Activated gamma-delta T cell (primary cell): ENCODE measurements around the gene LASP1NB.
"Not testable (repeated sequence)": the region's sequence is repeated elsewhere in the genome, so short reads cannot be mapped to it uniquely, and the experiment has no call there.

Source experiments
- DNase-seq: peaks from one replicate; lab custom pipeline; 2025; lab: John Stamatoyannopoulos, UW

Gene LASP1NB

GRCh38 chr17:38918129-38918913 lies 7.1 kb upstream of the LASP1NB start:
- DNase-seq, result no peak

DNA sequence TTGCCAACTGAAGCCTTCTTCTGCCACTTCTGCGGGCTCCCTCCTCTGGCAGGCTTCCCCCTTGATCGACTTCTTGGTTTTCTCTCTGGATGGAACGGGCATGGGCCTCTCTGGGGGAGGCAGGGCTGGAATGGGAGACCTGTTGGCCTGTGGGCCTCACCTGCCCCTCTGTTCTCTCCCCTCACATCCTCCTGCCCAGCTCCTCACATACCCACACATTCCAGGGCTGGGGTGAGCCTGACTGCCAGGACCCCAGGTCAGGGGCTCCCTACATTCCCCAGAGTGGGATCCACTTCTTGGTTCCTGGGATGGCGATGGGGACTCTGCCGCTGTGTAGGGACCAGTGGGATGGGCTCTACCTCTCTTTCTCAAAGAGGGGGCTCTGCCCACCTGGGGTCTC lies 6.5 kb upstream of the LASP1NB start:
- no peak for DNase-seq

DNA sequence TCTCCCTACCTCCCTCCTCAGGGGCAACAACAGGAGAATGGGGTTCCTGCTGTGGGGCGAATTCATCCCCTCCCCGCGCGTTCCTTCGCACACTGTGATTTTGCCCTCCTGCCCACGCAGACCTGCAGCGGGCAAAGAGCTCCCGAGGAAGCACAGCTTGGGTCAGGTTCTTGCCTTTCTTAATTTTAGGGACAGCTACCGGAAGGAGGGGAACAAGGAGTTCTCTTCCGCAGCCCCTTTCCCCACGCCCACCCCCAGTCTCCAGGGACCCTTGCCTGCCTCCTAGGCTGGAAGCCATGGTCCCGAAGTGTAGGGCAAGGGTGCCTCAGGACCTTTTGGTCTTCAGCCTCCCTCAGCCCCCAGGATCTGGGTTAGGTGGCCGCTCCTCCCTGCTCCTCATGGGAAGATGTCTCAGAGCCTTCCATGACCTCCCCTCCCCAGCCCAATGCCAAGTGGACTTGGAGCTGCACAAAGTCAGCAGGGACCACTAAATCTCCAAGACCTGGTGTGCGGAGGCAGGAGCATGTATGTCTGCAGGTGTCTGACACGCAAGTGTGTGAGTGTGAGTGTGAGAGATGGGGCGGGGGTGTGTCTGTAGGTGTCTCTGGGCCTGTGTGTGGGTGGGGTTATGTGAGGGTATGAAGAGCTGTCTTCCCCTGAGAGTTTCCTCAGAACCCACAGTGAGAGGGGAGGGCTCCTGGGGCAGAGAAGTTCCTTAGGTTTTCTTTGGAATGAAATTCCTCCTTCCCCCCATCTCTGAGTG lies 5.9 kb upstream of the LASP1NB start:
- no peak for DNase-seq

DNA sequence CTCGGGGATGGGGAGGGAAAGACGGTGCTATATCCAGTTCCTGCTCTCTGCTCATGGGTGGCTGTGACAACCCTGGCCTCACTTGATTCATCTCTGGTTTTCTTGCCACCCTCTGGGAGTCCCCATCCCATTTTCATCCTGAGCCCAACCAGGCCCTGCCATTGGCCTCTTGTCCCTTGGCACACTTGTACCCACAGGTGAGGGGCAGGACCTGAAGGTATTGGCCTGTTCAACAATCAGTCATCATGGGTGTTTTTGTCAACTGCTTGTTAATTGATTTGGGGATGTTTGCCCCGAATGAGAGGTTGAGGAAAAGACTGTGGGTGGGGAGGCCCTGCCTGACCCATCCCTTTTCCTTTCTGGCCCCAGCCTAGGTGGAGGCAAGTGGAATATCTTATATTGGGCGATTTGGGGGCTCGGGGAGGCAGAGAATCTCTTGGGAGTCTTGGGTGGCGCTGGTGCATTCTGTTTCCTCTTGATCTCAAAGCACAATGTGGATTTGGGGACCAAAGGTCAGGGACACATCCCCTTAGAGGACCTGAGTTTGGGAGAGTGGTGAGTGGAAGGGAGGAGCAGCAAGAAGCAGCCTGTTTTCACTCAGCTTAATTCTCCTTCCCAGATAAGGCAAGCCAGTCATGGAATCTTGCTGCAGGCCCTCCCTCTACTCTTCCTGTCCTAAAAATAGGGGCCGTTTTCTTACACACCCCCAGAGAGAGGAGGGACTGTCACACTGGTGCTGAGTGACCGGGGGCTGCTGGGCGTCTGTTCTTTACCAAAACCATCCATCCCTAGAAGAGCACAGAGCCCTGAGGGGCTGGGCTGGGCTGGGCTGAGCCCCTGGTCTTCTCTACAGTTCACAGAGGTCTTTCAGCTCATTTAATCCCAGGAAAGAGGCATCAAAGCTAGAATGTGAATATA lies 4.8 kb upstream of the LASP1NB start:
- no peak for DNase-seq

GRCh38 chr17:38921756-38922411 lies 3.5 kb upstream of the LASP1NB start:
- no peak for DNase-seq

DNA sequence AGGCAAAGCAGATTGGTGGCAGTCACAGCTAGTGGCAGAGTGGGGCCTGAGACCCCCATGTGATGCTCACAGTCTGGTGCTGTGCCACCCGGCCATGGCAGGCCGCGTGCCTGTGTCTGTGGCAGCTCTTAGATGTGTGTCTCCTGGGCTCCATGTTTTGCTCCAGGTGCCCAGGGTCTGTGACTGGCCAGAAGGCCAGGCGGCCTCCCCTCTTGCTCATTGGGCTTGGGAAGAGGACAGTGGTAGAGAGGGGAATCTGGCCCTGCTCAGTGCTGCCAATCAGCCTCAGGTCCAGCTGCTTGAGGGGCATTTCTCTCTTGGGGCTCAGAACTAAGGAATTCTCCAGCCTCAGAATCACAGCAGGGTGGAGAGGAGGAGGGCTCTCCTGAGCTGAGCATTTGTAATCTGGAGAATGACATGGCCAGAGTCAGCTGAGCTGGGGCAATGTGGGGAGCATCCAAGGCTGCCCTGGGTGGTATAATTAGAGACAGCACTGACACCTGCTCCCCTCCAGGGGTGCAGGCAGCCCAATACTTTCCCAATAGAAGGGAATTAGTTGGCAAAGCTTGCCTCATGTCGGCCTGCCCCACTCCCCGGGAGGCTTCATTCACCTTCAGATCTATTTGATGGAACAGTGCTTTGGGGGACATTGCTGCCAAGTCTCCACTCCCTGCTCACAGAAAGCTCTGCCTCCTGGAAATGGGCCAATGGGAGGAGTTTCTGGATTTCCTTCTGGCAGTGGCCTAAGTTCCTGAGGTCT lies 2.7 kb upstream of the LASP1NB start:
- no peak for DNase-seq

GRCh38 chr17:38926293-38927070 lies 1.1 kb downstream of the LASP1NB start:
- DNase-seq, result no peak

- DNase-seq, result not testable (repeated sequence)
Observed at GRCh38 chr17:38930782-38931181, 5.4 kb downstream of the LASP1NB start.

DNA sequence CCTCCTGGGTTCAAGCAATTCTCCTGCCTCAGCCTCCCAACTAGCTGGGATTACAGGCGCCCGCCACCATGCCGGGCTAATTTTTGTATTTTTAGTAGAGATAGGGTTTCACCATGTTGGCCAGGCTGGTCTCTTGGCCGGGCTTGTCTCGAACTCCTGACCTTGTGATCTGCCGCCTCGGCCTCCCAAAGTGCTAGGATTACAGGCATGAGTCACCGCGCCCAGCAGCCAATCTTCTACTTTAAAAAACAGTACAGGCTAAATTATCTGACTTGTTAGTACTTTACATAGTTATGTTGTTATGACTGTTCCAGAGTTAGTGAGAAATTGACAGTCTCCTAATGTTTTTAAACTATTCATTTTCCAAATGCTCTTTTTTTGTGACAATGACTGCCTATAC lies 8.5 kb downstream of the LASP1NB start:
- DNase-seq, result not testable (repeated sequence)

- DNase-seq, result no peak
Observed at GRCh38 chr17:38939987-38940386, 14.6 kb downstream of the LASP1NB start.

DNA sequence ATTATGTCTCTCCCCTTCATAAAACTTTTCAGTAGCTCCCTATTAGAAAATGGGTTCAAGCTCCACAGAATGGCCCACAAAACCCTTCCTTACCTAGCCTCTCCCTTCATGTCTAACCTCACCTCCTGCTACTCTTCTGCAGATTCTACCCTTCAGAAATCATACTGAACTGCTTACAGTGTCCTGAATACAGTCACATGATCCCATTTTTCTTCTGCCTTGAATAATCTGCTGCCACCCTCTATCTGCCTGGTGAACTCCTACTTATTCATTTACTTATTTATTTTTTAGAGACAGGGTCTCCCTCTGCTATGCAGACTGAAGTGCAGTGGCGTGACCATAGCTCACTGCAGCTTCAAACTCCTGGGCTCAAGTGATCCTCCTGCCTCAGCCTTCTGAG lies 15.0 kb downstream of the LASP1NB start:
- no peak for DNase-seq

GRCh38 chr17:38942696-38943334 lies 17.4 kb downstream of the LASP1NB start:
- no peak for DNase-seq

DNA sequence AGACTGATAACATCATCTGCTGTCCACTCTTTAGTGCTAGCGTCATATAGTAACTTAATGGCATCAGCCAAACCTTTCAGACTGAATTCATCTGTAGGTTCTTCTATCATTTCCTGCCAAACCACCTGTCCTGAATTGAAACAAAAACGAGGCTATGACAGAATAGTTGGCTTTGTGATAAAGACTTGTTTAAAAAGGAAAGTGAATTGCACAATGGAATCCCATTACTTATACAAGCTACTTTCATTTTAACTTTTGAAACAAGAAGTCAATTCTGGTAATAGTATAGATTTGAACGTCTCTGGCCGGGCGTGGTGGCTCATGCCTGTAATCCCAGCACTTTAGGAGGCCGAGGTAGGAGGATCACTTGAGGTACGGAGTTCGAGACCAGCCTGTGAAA lies 18.2 kb downstream of the LASP1NB start:
- DNase-seq, result no peak

DNA sequence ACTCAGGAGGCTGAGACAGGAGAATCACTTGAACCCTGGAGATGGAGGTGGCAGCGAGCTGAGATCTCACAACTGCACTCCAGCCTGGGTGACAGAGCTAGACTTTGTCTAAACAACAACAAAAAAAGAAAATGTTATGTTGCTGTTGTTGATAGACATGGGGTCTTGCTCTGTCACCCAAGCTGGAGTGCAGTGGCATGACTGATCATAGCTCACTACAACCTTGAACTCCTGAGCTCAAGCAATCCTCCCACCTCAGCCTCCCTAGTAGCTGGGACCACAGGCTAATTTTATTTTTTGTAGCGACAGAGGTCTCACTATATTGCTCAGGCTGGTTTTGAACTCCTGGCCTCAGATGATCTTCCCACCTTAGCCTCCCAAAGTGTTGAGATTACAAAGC lies 21.8 kb downstream of the LASP1NB start:
- no peak for DNase-seq

DNA sequence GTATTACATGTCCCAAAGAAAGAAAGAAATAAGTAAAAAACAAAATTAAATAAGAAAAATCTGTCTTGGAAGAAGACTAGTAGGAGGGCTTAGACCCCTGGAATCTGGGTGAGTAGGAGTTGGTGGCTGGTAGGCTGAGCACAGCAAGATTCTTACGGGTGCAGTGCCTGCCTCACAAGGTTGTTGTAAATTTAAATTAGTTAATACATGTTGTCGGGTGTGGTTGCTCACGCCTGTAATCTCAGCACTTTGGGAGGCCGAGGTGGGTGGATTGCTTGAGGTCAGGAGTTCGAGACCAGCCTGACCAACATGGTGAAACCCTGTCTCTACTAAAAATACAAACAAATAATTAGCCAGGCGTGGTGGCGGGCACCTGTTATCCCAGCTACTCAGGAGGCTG lies 28.4 kb downstream of the LASP1NB start:
- DNase-seq, result not testable (repeated sequence)

- no peak for DNase-seq
Observed at GRCh38 chr17:38958326-38958725, 32.9 kb downstream of the LASP1NB start.

DNA sequence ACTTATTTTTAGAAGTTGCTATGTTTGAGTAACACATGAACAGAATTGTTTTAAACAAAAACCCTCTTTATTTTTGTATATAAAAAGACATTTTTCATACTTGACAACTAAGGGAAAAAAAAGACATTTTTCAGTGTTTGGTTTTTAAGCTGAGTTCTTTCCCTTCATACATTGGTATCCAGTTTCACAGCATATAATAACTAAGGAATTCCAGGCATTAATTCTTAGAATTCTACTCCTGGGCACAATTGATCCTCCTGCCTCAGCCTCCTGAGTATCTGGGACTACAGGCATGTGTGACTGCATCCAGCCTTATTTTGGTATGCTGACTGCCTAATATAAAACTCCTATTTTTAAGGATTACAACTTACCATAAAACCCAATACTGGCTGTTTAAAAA lies 33.3 kb downstream of the LASP1NB start:
- DNase-seq, result no peak

DNA sequence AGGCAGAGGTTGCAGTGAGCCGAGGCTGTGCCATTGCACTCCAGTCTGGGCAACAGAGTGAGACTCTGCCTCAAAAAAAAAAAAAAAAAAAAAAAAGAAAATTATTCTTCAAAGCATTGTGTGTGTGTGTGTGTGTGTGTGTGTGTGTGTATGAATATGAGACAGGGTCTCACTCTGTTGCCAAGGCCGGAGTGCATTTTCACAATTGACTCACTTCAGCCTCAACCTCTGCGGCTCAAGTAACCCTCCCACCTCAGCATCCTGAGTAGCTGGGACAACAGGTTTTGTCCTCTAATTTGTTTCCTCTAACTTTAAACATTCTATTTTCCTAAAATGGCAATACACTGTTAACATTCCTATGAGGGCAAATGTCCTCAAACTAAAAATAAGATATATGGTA lies 34.1 kb downstream of the LASP1NB start:
- DNase-seq, result no peak

- no peak for DNase-seq
Observed at GRCh38 chr17:38960402-38960801, 35.0 kb downstream of the LASP1NB start.

DNA sequence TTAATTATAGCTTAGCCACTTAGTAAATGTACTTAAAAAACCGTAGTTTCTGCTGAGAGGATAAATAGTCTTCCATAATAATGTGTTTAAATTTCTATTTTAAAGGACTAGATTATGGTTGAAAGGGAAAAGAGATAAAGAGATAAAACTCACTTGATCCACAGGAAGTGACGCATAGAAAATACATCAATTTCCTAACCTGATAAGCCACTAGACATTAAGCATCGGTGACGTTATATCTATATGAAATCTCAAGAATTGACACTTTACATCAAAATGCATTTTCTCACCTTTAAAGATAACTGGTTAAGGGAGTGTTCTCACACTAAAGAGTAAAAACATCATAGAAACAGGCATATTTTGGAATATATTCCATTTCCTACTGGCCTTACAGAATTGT lies 36.0 kb downstream of the LASP1NB start:
- DNase-seq, result no peak
